ENCODE results near the gene IL6ST.
"Not testable (repeated sequence)": the region's sequence is repeated elsewhere in the genome, so short reads cannot be mapped to it uniquely, and the experiment has no call there.

Gene IL6ST

GRCh38 chr5:55994495-55994997, at the start of gene IL6ST:
Gene IL6ST, minus strand, starts transcription at chr5:55994963. Its CDS starts 18,685 bp downstream, at chr5:55976278.
- DNase-seq (ENCODE audit: low spot score): peak; percentile 78

- no peak for DNase-seq (ENCODE audit: low spot score)
Observed at GRCh38 chr5:56039985-56040384, 45.2 kb upstream of the IL6ST start.

GRCh38 chr5:56038206-56038605, 43.4 kb upstream of the IL6ST start:
- not testable (repeated sequence) for DNase-seq (ENCODE audit: low spot score)

- peak; percentile 86 for DNase-seq (ENCODE audit: low spot score)
Observed at GRCh38 chr5:56037531-56038010, 42.8 kb upstream of the IL6ST start.

- DNase-seq (ENCODE audit: low spot score): not testable (repeated sequence)
Observed at GRCh38 chr5:56035394-56035793, 40.6 kb upstream of the IL6ST start.

- DNase-seq (ENCODE audit: low spot score): not testable (repeated sequence)
Observed at GRCh38 chr5:56029871-56030630, 35.3 kb upstream of the IL6ST start.

GRCh38 chr5:56029457-56029856, 34.7 kb upstream of the IL6ST start:
- DNase-seq (ENCODE audit: low spot score): no peak

GRCh38 chr5:56028708-56029107, 33.9 kb upstream of the IL6ST start:
- DNase-seq (ENCODE audit: low spot score): no peak

GRCh38 chr5:56026863-56027300, 32.1 kb upstream of the IL6ST start:
- DNase-seq (ENCODE audit: low spot score): no peak

- DNase-seq (ENCODE audit: low spot score): no peak
Observed at GRCh38 chr5:56025151-56025885, 30.6 kb upstream of the IL6ST start.

GRCh38 chr5:56024810-56025150, 30.0 kb upstream of the IL6ST start:
- DNase-seq (ENCODE audit: low spot score): no peak

- DNase-seq (ENCODE audit: low spot score): no peak
Observed at GRCh38 chr5:56023296-56023695, 28.5 kb upstream of the IL6ST start.

GRCh38 chr5:56019306-56020272, 24.8 kb upstream of the IL6ST start:
- DNase-seq (ENCODE audit: low spot score): no peak

GRCh38 chr5:56018832-56019231, 24.1 kb upstream of the IL6ST start:
- no peak for DNase-seq (ENCODE audit: low spot score)

- DNase-seq (ENCODE audit: low spot score): not testable (repeated sequence)
Observed at GRCh38 chr5:56014701-56015100, 19.9 kb upstream of the IL6ST start.

- not testable (repeated sequence) for DNase-seq (ENCODE audit: low spot score)
Observed at GRCh38 chr5:56013939-56014338, 19.2 kb upstream of the IL6ST start.

- peak; percentile 32 for DNase-seq (ENCODE audit: low spot score)
Observed at GRCh38 chr5:56012281-56012963, 17.7 kb upstream of the IL6ST start.

- no peak for DNase-seq (ENCODE audit: low spot score)
Observed at GRCh38 chr5:56011835-56012234, 17.1 kb upstream of the IL6ST start.

GRCh38 chr5:56010431-56010830, 15.7 kb upstream of the IL6ST start:
- no peak for DNase-seq (ENCODE audit: low spot score)

- no peak for DNase-seq (ENCODE audit: low spot score)
Observed at GRCh38 chr5:56006600-56006999, 11.8 kb upstream of the IL6ST start.

GRCh38 chr5:56006094-56006493, 11.3 kb upstream of the IL6ST start:
- DNase-seq (ENCODE audit: low spot score): no peak

Measured in hematopoietic multipotent progenitor cell treated with erythropoietin and hydrocortisone succinate and interleukin-3 and kit ligand, for 17 days (in vitro differentiated cells).